RWPE2 (cell line): ENCODE data around the gene S100A4.

ENCODE experiments used
- ATAC-seq: fragments of 200-7000 bp; cut with Tn5 transposase; 3 replicates; pipeline ENCODE4 v1.9.1; 2021; ENCODE audit warnings: low read depth
- DNase-seq: peaks from one replicate; pipeline ENCODE4 v3.0.0-alpha.2; 2020; ENCODE audit warnings: low spot score
- H3K27ac ChIP-seq: fragments of 450-650 bp; 2 replicates; pipeline ENCODE4 v1.5.1; 2017; ENCODE audit warnings: mild to moderate bottlenecking; ENCODE audit not compliant: poor library complexity, severe bottlenecking
- H3K27me3 ChIP-seq: fragments of 250-450 bp; sonication (Bioruptor Pico); 2 replicates; pipeline ENCODE4 v1.5.1; 2021; ENCODE audit warnings: mild to moderate bottlenecking, moderate library complexity; ENCODE audit not compliant: insufficient read depth, poor library complexity, severe bottlenecking
- H3K36me3 ChIP-seq: fragments of 250-450 bp; sonication (Bioruptor Pico); 2 replicates; pipeline ENCODE4 v1.5.1; 2020; ENCODE audit warnings: low read depth, mild to moderate bottlenecking, moderate library complexity
- H3K4me1 ChIP-seq: fragments of 250-450 bp; sonication (Bioruptor Pico); 2 replicates; pipeline ENCODE4 v1.5.1; 2021; ENCODE audit warnings: mild to moderate bottlenecking, moderate library complexity; ENCODE audit not compliant: insufficient read depth, poor library complexity, severe bottlenecking
- H3K4me3 ChIP-seq: fragments of 250-450 bp; sonication (Bioruptor Pico); 2 replicates; pipeline ENCODE4 v1.5.1; 2021; ENCODE audit warnings: mild to moderate bottlenecking, moderate library complexity; ENCODE audit not compliant: severe bottlenecking
- H3K9me3 ChIP-seq: fragments of 250-450 bp; sonication (Bioruptor Pico); 2 replicates; pipeline ENCODE4 v1.5.1; 2021; ENCODE audit warnings: mild to moderate bottlenecking, moderate library complexity; ENCODE audit not compliant: severe bottlenecking
- CTCF ChIP-seq: fragments of 450-650 bp; IDR thresholded peaks from one replicate; pipeline ENCODE4 v1.5.1; 2017; ENCODE audit warnings: mild to moderate bottlenecking, moderate library complexity; ENCODE audit not compliant: poor library complexity, severe bottlenecking

S100A4 gene

GRCh38 chr1:153550827-153551500 is 5.4 kb upstream of the S100A4 start:
- ATAC-seq (no peak), DNase-seq (peak; percentile 49)
- Histone ChIP-seq H3K27me3 (no peaks in the 10 kb centered on the region), H3K27ac (peak overlapping the region; percentile 71), H3K36me3 (peaks cover 69% of the 10 kb centered on the region), H3K4me3 (no peak overlapping the region), H3K9me3 (no peaks in the 10 kb centered on the region), H3K4me1 (peaks cover 13% of the 10 kb centered on the region)
- no peak for TF ChIP-seq CTCF

GRCh38 chr1:153550398-153550758 is 4.8 kb upstream of the S100A4 start:
- Histone ChIP-seq H3K27me3 (no peaks in the 10 kb centered on the region), H3K4me1 (peaks cover 17% of the 10 kb centered on the region), H3K27ac (peak overlapping the region; percentile 71), H3K9me3 (no peaks in the 10 kb centered on the region), H3K36me3 (peaks cover 63% of the 10 kb centered on the region), H3K4me3 (no peak overlapping the region)
- ATAC-seq (no peak), DNase-seq (peak; percentile 9)
- TF ChIP-seq CTCF, result no peak

- Histone ChIP-seq H3K4me3 (no peak overlapping the region), H3K4me1 (peaks cover 22% of the 10 kb centered on the region), H3K36me3 (peaks cover 58% of the 10 kb centered on the region), H3K9me3 (no peaks in the 10 kb centered on the region), H3K27me3 (no peaks in the 10 kb centered on the region), H3K27ac (peak overlapping the region; percentile 71)
- no peak for ATAC-seq
- DNase-seq, result peak; percentile 29
- peak; percentile 11 for TF ChIP-seq CTCF
Measured at GRCh38 chr1:153549741-153550397, 4.3 kb upstream of the S100A4 start.

GRCh38 chr1:153548722-153549688 is 3.4 kb upstream of the S100A4 start, which contains the start of gene S100A3:
S100A3 (minus strand) TSS chr1:153549258; CDS start chr1:153548485, 773 bp downstream.
- DNase-seq (peak; percentile 77), ATAC-seq (peak; percentile 30)
- H3K36me3 ChIP-seq, result peaks cover 49% of the 10 kb centered on the region
- H3K4me1 ChIP-seq, result peaks cover 28% of the 10 kb centered on the region
- no peaks in the 10 kb centered on the region for H3K27me3 ChIP-seq
- no peaks in the 10 kb centered on the region for H3K9me3 ChIP-seq
- no peak within 1 kb of the TSS for H3K4me3 ChIP-seq
- H3K27ac ChIP-seq, result peak within 1 kb of the TSS; percentile 71
- peak; percentile 28 for TF ChIP-seq CTCF
